Measurements from ENCODE around the gene TROAP.
"Not testable (repeated sequence)": the region's sequence is repeated elsewhere in the genome, so short reads cannot be mapped to it uniquely, and the experiment has no call there.

Gene TROAP

GRCh38 chr12:49322708-49323523 is at the start of gene TROAP:
TSS of gene TROAP (plus strand) at chr12:49323255. CDS start at chr12:49323609, 354 bp downstream.
- no peaks in the 10 kb centered on the region for H3K36me3 ChIP-seq (ENCODE audit: control insufficient read depth in 1 of 2, insufficient read depth in 2 of 2, low read length in 2 of 2)
- no peak within 1 kb of the TSS for H3K27ac ChIP-seq (ENCODE audit: low read length)
- H3K27me3 ChIP-seq (ENCODE audit: low read depth, low read length) = no peaks in the 10 kb centered on the region
- no peaks in the 10 kb centered on the region for H3K9me3 ChIP-seq (ENCODE audit: control insufficient read depth in 1 of 2, low read length in 2 of 2)
- H3K4me3 ChIP-seq (ENCODE audit: low read depth in 1 of 2, low read length in 2 of 2) = peak within 1 kb of the TSS; percentile 60 to 68
- H3K4me1 ChIP-seq (ENCODE audit: control insufficient read depth in 1 of 2, insufficient read depth in 2 of 2, low read length in 2 of 2) = peaks cover 0 to 12% of the 10 kb centered on the region in 2 donors

GRCh38 chr12:49273726-49274395 is 49.2 kb upstream of the TROAP start:
- H3K9me3 ChIP-seq (ENCODE audit: control insufficient read depth in 1 of 2, low read length in 2 of 2) = no peaks in the 10 kb centered on the region
- H3K27me3 ChIP-seq (ENCODE audit: low read depth, low read length) = no peaks in the 10 kb centered on the region
- H3K36me3 ChIP-seq (ENCODE audit: control insufficient read depth in 1 of 2, insufficient read depth in 2 of 2, low read length in 2 of 2) = peaks cover 26 to 29% of the 10 kb centered on the region in 2 donors
- H3K4me3 ChIP-seq (ENCODE audit: low read depth in 1 of 2, low read length in 2 of 2) = no peak overlapping the region
- H3K4me1 ChIP-seq (ENCODE audit: control insufficient read depth in 1 of 2, insufficient read depth in 2 of 2, low read length in 2 of 2) = no peaks in the 10 kb centered on the region
- no peak overlapping the region for H3K27ac ChIP-seq (ENCODE audit: low read length)

- H3K4me3 ChIP-seq (ENCODE audit: low read depth in 1 of 2, low read length in 2 of 2) = no peak overlapping the region
- no peak overlapping the region for H3K27ac ChIP-seq (ENCODE audit: low read length)
- H3K27me3 ChIP-seq (ENCODE audit: low read depth, low read length) = no peaks in the 10 kb centered on the region
- no peaks in the 10 kb centered on the region for H3K9me3 ChIP-seq (ENCODE audit: control insufficient read depth in 1 of 2, low read length in 2 of 2)
- peaks cover 26% of the 10 kb centered on the region in 2 donors for H3K36me3 ChIP-seq (ENCODE audit: control insufficient read depth in 1 of 2, insufficient read depth in 2 of 2, low read length in 2 of 2)
- no peaks in the 10 kb centered on the region for H3K4me1 ChIP-seq (ENCODE audit: control insufficient read depth in 1 of 2, insufficient read depth in 2 of 2, low read length in 2 of 2)
Observed at GRCh38 chr12:49274396-49275069, 48.5 kb upstream of the TROAP start.

GRCh38 chr12:49276304-49277290 is 46.5 kb upstream of the TROAP start:
- H3K27ac ChIP-seq (ENCODE audit: low read length) = no peak overlapping the region
- H3K27me3 ChIP-seq (ENCODE audit: low read depth, low read length) = no peaks in the 10 kb centered on the region
- no peak overlapping the region for H3K4me3 ChIP-seq (ENCODE audit: low read depth in 1 of 2, low read length in 2 of 2)
- H3K4me1 ChIP-seq (ENCODE audit: control insufficient read depth in 1 of 2, insufficient read depth in 2 of 2, low read length in 2 of 2) = no peaks in the 10 kb centered on the region
- H3K36me3 ChIP-seq (ENCODE audit: control insufficient read depth in 1 of 2, insufficient read depth in 2 of 2, low read length in 2 of 2) = peaks cover 6 to 8% of the 10 kb centered on the region in 2 donors
- H3K9me3 ChIP-seq (ENCODE audit: control insufficient read depth in 1 of 2, low read length in 2 of 2) = no peaks in the 10 kb centered on the region

GRCh38 chr12:49277466-49277865 is 45.6 kb upstream of the TROAP start:
- Histone ChIP-seq H3K9me3 (ENCODE audit: control insufficient read depth in 1 of 2, low read length in 2 of 2) (no peaks in the 10 kb centered on the region), H3K27ac (ENCODE audit: low read length) (no peak overlapping the region)

DNA sequence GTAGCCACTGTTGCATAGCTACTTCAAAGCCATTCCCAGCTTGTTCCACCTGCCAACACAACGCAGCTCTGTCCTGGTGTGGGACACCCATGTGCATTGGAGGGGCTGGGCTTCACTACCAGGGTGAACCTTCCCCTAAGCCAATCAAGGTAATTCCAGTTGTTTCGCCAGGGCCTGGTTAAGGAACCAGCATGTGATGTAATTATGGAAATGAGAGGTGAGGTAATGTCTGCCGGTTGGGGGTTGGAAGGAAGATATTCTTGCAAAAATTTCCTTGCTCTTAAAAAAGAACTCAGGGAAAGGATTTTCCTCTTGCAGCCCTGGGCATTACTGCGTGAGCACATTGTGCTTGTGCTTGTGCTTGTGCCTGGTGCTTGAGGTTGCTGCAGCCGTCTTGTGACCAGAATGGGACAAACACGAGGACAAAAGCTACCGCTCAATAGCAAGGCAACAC is 43.3 kb upstream of the TROAP start:
- Histone ChIP-seq H3K4me1 (ENCODE audit: control insufficient read depth in 1 of 2, insufficient read depth in 2 of 2, low read length in 2 of 2) (no peaks in the 10 kb centered on the region), H3K9me3 (ENCODE audit: control insufficient read depth in 1 of 2, low read length in 2 of 2) (no peaks in the 10 kb centered on the region), H3K27ac (ENCODE audit: low read length) (no peak overlapping the region), H3K4me3 (ENCODE audit: low read depth in 1 of 2, low read length in 2 of 2) (no peak overlapping the region), H3K36me3 (ENCODE audit: control insufficient read depth in 1 of 2, insufficient read depth in 2 of 2, low read length in 2 of 2) (no peaks in the 10 kb centered on the region), H3K27me3 (ENCODE audit: low read depth, low read length) (no peaks in the 10 kb centered on the region)

More at GRCh38 chr12:49277466-49277865, 45.6 kb upstream of the TROAP start:
- no peaks in the 10 kb centered on the region for H3K4me1 ChIP-seq (ENCODE audit: control insufficient read depth in 1 of 2, insufficient read depth in 2 of 2, low read length in 2 of 2)
- H3K4me3 ChIP-seq (ENCODE audit: low read depth in 1 of 2, low read length in 2 of 2) = no peak overlapping the region
- H3K36me3 ChIP-seq (ENCODE audit: control insufficient read depth in 1 of 2, insufficient read depth in 2 of 2, low read length in 2 of 2) = peaks cover 0 to 4% of the 10 kb centered on the region in 2 donors
- H3K27me3 ChIP-seq (ENCODE audit: low read depth, low read length) = no peaks in the 10 kb centered on the region

DNA sequence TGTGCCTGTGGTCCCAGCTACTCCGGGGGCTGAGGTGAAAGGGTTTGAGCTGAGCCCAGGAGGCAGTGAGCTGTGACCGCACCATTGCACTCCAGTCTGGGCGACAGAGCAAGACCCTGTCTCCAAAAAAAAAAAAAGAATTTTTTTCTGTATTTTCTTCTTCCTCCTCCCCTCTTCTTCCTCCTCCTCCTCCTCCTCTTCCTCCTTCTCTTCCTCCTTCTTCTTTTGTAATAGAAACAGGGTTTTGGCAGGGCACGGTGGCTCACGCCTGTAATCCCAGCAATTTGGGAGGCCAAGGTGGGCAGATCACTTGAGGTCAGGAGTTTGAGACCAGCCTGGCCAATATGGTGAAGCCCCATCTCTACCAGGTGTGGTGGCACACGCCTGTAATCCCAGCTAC is 42.5 kb upstream of the TROAP start:
- not testable (repeated sequence) for H3K27ac ChIP-seq (ENCODE audit: low read length); H3K9me3 ChIP-seq (ENCODE audit: control insufficient read depth in 1 of 2, low read length in 2 of 2); H3K4me3 ChIP-seq (ENCODE audit: low read depth in 1 of 2, low read length in 2 of 2); H3K36me3 ChIP-seq (ENCODE audit: control insufficient read depth in 1 of 2, insufficient read depth in 2 of 2, low read length in 2 of 2); H3K27me3 ChIP-seq (ENCODE audit: low read depth, low read length); H3K4me1 ChIP-seq (ENCODE audit: control insufficient read depth in 1 of 2, insufficient read depth in 2 of 2, low read length in 2 of 2)

GRCh38 chr12:49282302-49282701 is 40.8 kb upstream of the TROAP start:
- no peak overlapping the region for H3K27ac ChIP-seq (ENCODE audit: low read length)
- no peaks in the 10 kb centered on the region for H3K4me1 ChIP-seq (ENCODE audit: control insufficient read depth in 1 of 2, insufficient read depth in 2 of 2, low read length in 2 of 2)
- no peaks in the 10 kb centered on the region for H3K27me3 ChIP-seq (ENCODE audit: low read depth, low read length)
- no peaks in the 10 kb centered on the region for H3K36me3 ChIP-seq (ENCODE audit: control insufficient read depth in 1 of 2, insufficient read depth in 2 of 2, low read length in 2 of 2)
- no peaks in the 10 kb centered on the region for H3K9me3 ChIP-seq (ENCODE audit: control insufficient read depth in 1 of 2, low read length in 2 of 2)
- no peak overlapping the region for H3K4me3 ChIP-seq (ENCODE audit: low read depth in 1 of 2, low read length in 2 of 2)

GRCh38 chr12:49282740-49283375 is 40.2 kb upstream of the TROAP start:
- not testable (repeated sequence) for H3K4me1 ChIP-seq (ENCODE audit: control insufficient read depth in 1 of 2, insufficient read depth in 2 of 2, low read length in 2 of 2); H3K9me3 ChIP-seq (ENCODE audit: control insufficient read depth in 1 of 2, low read length in 2 of 2); H3K4me3 ChIP-seq (ENCODE audit: low read depth in 1 of 2, low read length in 2 of 2); H3K36me3 ChIP-seq (ENCODE audit: control insufficient read depth in 1 of 2, insufficient read depth in 2 of 2, low read length in 2 of 2); H3K27ac ChIP-seq (ENCODE audit: low read length); H3K27me3 ChIP-seq (ENCODE audit: low read depth, low read length)
